ENCODE results near the gene DNAAF2.

Gene DNAAF2

GRCh38 chr14:49582113-49582977 lies 52.7 kb downstream of the DNAAF2 start:
- DNase-seq: no peak

DNA sequence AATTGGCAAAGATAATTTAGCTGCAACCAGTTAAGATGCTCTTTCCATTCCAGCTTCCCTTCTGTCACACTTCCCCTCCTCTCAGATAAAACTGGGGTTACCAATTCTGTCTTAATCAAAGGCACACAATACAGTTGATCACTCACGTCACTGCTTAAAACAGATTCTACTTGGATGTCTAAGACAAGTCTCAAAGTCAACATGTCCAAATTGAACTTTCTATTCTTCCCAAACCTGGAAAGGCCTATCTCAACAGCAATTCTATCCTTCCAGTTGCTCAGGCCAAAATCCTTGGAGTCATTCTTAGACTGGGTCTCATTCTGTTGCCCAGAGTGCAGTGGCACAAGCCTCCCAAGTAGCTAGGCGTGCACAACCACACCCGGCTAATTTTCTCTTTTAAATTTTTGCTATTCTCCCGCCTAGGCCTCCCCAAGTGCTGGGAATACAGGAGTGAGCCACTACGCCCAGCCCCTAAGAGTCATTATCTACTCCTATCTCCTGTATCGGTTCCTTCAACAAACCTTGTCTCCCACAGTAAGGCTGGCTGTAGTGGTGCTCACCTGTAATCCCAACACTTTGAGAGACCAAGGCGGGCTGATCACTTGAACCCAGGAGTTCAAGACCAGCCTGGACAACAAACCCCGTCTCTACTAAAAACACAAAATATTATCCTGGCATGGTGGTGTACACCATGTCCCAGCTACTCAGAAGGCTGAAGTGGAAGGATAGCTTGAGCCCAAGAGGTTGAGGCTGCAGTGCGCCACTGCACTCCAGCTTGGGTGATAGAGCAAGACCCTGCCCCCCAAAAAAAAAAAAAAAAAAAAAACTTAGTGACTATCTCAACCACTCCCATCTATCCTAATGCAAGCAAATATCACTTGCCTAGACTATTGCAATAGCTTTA lies 53.6 kb downstream of the DNAAF2 start:
- no peak for DNase-seq

- DNase-seq: no peak
Observed at GRCh38 chr14:49579841-49580240, 55.2 kb downstream of the DNAAF2 start.

DNA sequence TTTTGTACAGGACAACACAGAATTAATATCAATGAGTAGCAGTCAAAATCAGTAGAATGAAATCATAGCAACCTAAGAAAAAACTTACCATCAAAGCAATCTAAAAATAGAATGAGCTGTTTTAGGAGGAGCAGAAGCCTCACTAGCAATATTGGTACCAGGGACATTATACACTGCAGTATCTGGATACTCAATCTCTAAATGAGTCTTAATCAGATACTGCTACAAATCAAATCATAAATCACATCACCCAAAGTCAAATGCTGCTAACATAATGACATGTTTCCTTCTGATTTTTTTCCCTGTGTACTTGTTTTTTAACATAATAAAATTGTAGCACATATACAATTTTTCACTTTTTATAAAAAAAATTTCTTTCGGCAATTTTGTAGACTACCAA lies 56.9 kb downstream of the DNAAF2 start:
- DNase-seq: no peak

Data from NCI-H187 (cell line).